BLaER1 treated with 17β-estradiol and CSF1 and Interleukin-3, amounts not matched to agents 10 nM and 100 nM (cell line): ENCODE data around the gene FGFR3.
A peak's percentile ranks its signal among the peaks of the same experiment; 100 is the strongest.

Experiments used
- H3K27ac ChIP-seq, 11 experiments: shearing (Covaris generic); formaldehyde crosslinking; 2 replicates each; pipeline ENCODE4 v1.8.1; 2022
- H3K27me3 ChIP-seq, 11 experiments: shearing (Covaris generic); formaldehyde crosslinking; 2 replicates each; pipeline ENCODE4 v1.8.1; 2022
- H3K36me3 ChIP-seq, 11 experiments: shearing (Covaris generic); formaldehyde crosslinking; 2 replicates each; pipeline ENCODE4 v1.8.1; 2022
- H3K4me1 ChIP-seq, 10 experiments: shearing (Covaris generic); formaldehyde crosslinking; 2 replicates each; pipeline ENCODE4 v1.8.1; 2022
- H3K4me2 ChIP-seq, 11 experiments: shearing (Covaris generic); formaldehyde crosslinking; 2 replicates each; pipeline ENCODE4 v1.8.1; 2022
- H3K4me3 ChIP-seq, 10 experiments: shearing (Covaris generic); formaldehyde crosslinking; 2 replicates each; pipeline ENCODE4 v1.8.1; 2022
- H3K9ac ChIP-seq, 11 experiments: shearing (Covaris generic); formaldehyde crosslinking; 2 replicates each; pipeline ENCODE4 v1.8.1; 2022
- H3K9me3 ChIP-seq, 11 experiments: shearing (Covaris generic); formaldehyde crosslinking; replicated peaks in 1 of 11; 2 replicates each; pipeline ENCODE4 v1.8.1; 2022
- H4K20me1 ChIP-seq, 11 experiments: shearing (Covaris generic); formaldehyde crosslinking; 2 replicates each; pipeline ENCODE4 v1.8.1; 2022
- Cebpa-rat ChIP-seq, 11 experiments: shearing (Covaris generic); IDR thresholded peaks; 2 replicates each; pipeline ENCODE4 v1.8.1; 2022

The FGFR3 gene

DNA sequence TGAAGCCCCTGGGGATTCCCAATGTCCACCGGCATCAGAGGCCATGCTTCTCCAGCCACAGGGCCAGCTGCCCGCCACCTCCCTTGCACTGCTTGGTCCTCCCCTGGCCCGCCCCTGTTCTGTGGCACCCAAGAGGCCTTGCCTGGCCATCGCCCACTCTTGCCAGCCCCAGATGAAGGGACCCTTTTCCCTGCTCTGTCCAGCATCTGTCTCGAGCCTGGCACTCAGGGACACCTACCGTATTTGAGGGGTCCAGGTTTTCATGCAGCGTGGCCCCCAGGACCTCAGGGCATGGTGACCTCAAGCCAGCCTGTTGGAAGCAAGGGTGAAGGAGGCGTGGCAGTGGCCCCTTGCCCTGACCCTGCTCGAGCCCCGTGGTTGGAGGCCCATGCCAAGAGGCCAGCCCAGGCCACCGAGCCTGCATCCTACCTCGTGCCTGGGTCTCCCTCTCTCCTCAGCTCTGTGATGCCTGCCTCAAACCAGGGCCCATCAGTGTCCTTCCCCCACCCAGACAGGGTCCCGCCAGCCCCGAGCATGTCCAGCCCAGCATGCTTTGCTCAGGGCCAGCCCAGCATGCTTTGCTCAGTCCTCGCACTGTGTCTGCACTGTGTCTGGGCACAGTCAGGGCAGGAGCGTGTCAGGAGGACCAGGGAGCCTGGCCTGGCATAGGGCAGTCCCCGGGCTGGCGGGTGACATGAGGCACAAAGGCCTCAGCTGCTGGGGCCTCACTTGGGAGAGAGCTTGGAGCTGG lies 14.3 kb upstream of the FGFR3 start:
- Histone ChIP-seq H3K4me2 (no peak overlapping the region), H4K20me1 (peaks cover 0 to 6% (median 0%) of the 10 kb centered on the region in 11 experiments; a peak in 3 of 22 replicates), H3K9me3 (no peaks in the 10 kb centered on the region), H3K4me3 (no peak overlapping the region), H3K27me3 (peaks cover 0 to under 1% (median 0%) of the 10 kb centered on the region in 11 experiments; a peak in 1 of 22 replicates), H3K9ac (no peak overlapping the region), H3K27ac (no peak overlapping the region), H3K4me1 (peaks cover 17 to 65% (median 53%) of the 10 kb centered on the region in 10 experiments), H3K36me3 (no peaks in the 10 kb centered on the region)
- TF ChIP-seq Cebpa-rat (IDR thresholded peaks at IDR 0.05), result no peak

DNA sequence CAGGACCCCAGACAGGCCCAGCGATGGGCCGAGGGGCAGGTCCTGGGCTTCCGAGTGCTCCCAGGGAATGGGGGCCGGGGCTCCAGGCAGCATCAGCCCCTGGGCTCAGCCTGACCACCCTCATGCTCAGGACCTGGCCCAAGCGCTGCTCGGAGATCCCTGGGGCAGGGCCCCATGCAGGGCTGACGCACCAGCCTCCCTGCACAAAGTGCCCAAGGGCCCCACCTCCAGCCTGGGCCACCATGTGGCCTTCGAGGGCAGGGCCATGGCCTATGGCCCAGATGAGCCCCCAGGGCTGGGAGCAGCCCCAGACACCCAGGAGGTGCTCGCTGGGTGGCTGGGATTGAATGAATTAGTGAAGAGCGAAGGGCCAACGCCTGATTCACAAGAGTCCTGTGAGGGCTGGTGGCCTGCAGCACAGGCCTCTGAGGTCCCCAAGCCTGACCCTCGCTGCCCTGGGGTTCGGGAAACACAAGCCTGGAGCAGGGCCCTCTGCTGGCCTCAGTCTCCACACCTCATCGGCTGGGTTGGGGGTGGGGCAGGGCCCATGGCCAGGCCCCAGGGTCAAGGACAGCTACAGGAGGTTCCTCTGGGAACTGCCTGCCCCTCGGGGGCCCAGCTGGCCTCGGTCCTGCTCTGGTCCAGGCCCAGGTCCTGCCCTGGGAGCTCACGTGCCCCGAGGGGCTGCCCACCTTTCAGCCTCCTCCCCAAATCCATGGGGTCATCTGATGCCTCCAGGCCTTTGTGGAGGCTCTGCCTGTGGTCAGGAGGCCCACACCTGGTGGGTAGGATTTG lies 13.3 kb upstream of the FGFR3 start:
- H4K20me1 ChIP-seq, result peaks cover 0 to 16% (median 9%) of the 10 kb centered on the region in 11 experiments; a peak in 7 of 22 replicates
- no peak overlapping the region for H3K4me3 ChIP-seq
- TF ChIP-seq Cebpa-rat (IDR thresholded peaks at IDR 0.05), result no peak
- H3K27ac ChIP-seq, result no peak overlapping the region
- no peaks in the 10 kb centered on the region for H3K36me3 ChIP-seq
- H3K9ac ChIP-seq, result peak overlapping the region in 2 of 11 experiments; percentile 7 to 19; a peak in 1 of 22 replicates
- no peaks in the 10 kb centered on the region for H3K9me3 ChIP-seq
- H3K4me1 ChIP-seq, result peaks cover 26 to 65% (median 53%) of the 10 kb centered on the region in 10 experiments
- H3K4me2 ChIP-seq, result peak overlapping the region in 4 of 11 experiments; percentile 9 to 28 (median 17); a peak in 7 of 22 replicates
- peaks cover 0 to 10% (median 0%) of the 10 kb centered on the region in 11 experiments; a peak in 1 of 22 replicates for H3K27me3 ChIP-seq

DNA sequence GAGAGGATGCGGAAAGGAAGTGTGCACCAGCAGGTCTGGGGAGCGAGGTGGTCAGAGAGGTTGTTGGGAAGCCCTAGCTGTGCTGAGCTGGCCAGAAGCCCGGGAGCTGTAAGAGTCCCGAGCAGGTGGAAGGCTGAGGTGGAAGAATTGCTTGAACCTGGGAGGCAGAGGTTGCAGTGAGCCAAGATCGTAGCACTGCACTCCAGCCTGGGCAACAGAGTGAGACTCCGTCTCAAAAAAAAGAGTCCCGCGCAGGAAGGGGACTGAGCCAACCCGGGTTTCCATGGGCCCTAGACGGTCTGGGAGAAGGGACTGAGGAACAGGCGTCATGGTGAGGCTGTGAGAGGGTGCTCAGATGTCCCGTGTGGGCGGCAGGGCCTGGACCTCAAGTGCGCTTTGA lies 12.7 kb upstream of the FGFR3 start:
- H3K27ac ChIP-seq, result no peak overlapping the region
- peaks cover 0 to 11% (median 0%) of the 10 kb centered on the region in 11 experiments; a peak in 1 of 22 replicates for H3K27me3 ChIP-seq
- peaks cover 24 to 65% (median 53%) of the 10 kb centered on the region in 10 experiments for H3K4me1 ChIP-seq
- no peak for TF ChIP-seq Cebpa-rat (IDR thresholded peaks at IDR 0.05)
- no peaks in the 10 kb centered on the region for H3K9me3 ChIP-seq
- H4K20me1 ChIP-seq, result peaks cover 0 to 18% (median 9%) of the 10 kb centered on the region in 11 experiments; a peak in 8 of 22 replicates
- H3K4me2 ChIP-seq, result peak overlapping the region in 4 of 11 experiments; percentile 9 to 28 (median 17); a peak in 4 of 22 replicates
- H3K9ac ChIP-seq, result 0 out of 22 replicates have a peak overlapping the region, but pooled peaks of 1 of the 11 experiments have one; percentile 19
- H3K4me3 ChIP-seq, result no peak overlapping the region
- no peaks in the 10 kb centered on the region for H3K36me3 ChIP-seq

DNA sequence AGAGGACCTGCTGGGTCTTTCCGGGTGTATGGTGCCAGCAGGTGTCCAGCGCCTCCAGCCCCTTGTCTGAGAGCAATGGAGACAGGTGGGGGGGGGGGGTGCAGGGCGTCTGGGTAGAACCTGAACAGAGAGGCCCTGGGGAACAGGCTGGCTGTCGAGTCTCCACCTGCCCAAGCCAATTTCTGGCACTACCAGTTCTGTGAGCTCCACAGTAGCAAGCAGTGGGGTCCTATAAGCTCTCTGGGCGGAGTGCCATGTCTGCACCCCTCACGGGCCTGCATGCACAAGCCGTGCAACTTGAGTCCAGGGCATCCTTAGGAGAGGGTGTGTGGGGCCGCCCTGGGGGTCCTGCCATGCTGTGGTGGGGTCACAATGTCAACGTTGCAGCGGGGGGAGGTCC lies 10.1 kb upstream of the FGFR3 start:
- H3K9me3 ChIP-seq, result no peaks in the 10 kb centered on the region
- H3K4me2 ChIP-seq, result peak overlapping the region in 6 of 11 experiments; percentile 45 to 74 (median 58); a peak in 7 of 22 replicates
- peaks cover 0 to 41% (median 9%) of the 10 kb centered on the region in 11 experiments; a peak in 8 of 22 replicates for H4K20me1 ChIP-seq
- no peak for TF ChIP-seq Cebpa-rat (IDR thresholded peaks at IDR 0.05)
- H3K4me3 ChIP-seq, result no peak overlapping the region
- peaks cover 11 to 64% (median 45%) of the 10 kb centered on the region in 10 experiments; a peak in 18 of 20 replicates for H3K4me1 ChIP-seq
- H3K27ac ChIP-seq, result no peak overlapping the region
- no peak overlapping the region for H3K9ac ChIP-seq
- H3K27me3 ChIP-seq, result peaks cover 0 to 11% (median 0%) of the 10 kb centered on the region in 11 experiments; a peak in 1 of 22 replicates
- no peaks in the 10 kb centered on the region for H3K36me3 ChIP-seq

DNA sequence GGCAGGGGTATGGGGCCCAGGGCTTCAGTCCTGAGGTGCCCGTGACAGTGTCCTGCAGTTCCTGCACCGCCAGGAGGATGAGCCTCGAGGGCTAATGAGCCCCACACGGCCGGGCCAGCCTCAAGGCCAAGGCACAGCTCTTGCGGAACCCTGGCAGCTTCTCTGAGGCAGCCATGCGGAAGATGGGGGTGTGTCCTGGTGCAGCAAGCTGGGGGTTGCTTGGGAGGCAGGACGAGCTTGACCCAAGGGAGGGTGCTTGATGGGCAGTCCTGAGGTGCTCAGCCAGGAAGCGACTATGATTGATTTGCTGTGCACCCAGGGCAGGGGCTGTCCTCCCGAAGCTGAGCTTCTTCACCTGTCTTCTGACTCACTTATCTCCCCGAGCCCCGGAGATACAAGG lies 9.1 kb upstream of the FGFR3 start:
- H3K27me3 ChIP-seq, result peaks cover 0 to 11% (median 0%) of the 10 kb centered on the region in 11 experiments; a peak in 1 of 22 replicates
- H3K9me3 ChIP-seq, result no peaks in the 10 kb centered on the region
- no peak for TF ChIP-seq Cebpa-rat (IDR thresholded peaks at IDR 0.05)

DNA sequence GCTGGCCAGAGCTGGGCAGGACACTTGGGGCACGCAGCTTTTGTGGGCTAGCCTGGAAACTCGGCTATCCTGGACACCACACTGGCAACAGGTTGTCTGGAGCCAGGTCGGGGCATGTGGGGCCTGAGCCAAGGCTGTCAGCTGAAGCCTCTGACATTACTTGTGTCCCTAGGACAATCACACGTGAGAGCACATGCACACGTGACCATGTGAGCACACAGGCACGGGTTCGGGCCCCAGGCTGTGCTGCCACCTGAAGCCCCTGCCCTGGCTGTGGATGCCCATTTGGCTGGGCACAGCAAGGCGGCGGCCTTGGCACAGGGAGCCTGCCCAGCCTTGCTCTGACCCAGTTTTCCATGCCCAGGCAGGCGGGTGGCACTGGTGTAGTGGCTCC lies 8.7 kb upstream of the FGFR3 start:
- H3K9ac ChIP-seq, result peak overlapping the region in 3 of 11 experiments; percentile 24 to 50 (median 29); a peak in 6 of 22 replicates
- TF ChIP-seq Cebpa-rat (IDR thresholded peaks at IDR 0.05), result no peak
- H3K9me3 ChIP-seq, result no peaks in the 10 kb centered on the region
- H3K36me3 ChIP-seq, result no peaks in the 10 kb centered on the region
- peak overlapping the region; percentile 29 to 81 (median 65); a peak in 20 of 22 replicates for H3K4me2 ChIP-seq
- peaks cover 0 to 45% (median 9%) of the 10 kb centered on the region in 11 experiments; a peak in 8 of 22 replicates for H4K20me1 ChIP-seq
- H3K4me1 ChIP-seq, result peaks cover 11 to 60% (median 45%) of the 10 kb centered on the region in 10 experiments; a peak in 18 of 20 replicates
- H3K27ac ChIP-seq, result peak overlapping the region in 1 of 11 experiments; percentile 33; a peak in 2 of 22 replicates
- no peak overlapping the region for H3K4me3 ChIP-seq
- peaks cover 0 to 11% (median 0%) of the 10 kb centered on the region in 11 experiments; a peak in 1 of 22 replicates for H3K27me3 ChIP-seq

More for the DNA sequence above, 9.1 kb upstream of the FGFR3 start:
- Histone ChIP-seq H3K4me1 (peaks cover 11 to 63% (median 45%) of the 10 kb centered on the region in 10 experiments; a peak in 18 of 20 replicates), H3K9ac (peak overlapping the region in 2 of 11 experiments; percentile 24 to 50; a peak in 1 of 22 replicates), H4K20me1 (peaks cover 0 to 41% (median 9%) of the 10 kb centered on the region in 11 experiments; a peak in 8 of 22 replicates), H3K36me3 (no peaks in the 10 kb centered on the region), H3K4me3 (no peak overlapping the region), H3K4me2 (peak overlapping the region; percentile 29 to 81 (median 65); a peak in 21 of 22 replicates), H3K27ac (peak overlapping the region in 1 of 11 experiments; percentile 33; a peak in 1 of 22 replicates)

DNA sequence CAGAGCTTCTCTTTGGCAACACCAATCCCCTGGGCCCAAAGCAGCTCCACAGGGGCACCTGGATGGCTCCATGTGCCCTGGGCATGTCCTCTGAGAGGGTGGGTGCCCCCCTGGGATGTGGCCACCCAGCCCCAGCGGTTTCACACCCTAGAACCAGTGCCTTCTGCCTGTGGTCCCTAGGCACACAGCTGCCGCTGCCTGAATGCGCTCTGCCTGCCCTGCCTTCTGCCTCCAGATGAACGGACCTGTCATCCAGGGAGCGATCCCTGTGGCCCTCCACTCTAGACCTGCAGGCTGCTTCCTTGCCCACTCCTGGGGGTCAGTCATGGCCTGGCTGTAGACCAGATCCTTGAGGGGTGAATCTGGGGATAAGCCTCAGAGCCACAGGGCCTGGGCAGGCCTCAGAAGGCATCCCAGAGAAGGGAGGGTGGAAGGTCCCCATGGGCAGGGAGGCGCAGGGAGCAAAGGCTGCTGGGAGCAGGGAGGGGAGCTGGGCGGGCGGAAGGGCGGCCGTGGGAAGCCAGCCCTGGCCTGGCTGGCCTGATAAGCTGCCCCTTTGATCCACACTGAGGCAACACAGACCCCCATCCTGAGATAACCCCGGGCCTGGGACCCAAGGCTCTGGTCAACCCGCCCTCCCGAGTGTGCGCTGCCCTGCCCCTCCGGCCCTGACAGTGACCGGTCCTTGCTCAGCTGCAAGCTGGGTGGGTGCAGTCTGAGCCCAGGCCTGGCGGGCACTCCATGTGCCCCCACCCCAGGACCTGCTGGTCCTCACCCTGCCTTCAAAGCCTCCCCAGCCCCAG lies 8.1 kb upstream of the FGFR3 start:
- Histone ChIP-seq H3K27ac (peak overlapping the region in 1 of 11 experiments; percentile 33; a peak in 2 of 22 replicates), H3K27me3 (peaks cover 0 to 11% (median 0%) of the 10 kb centered on the region in 11 experiments; a peak in 4 of 22 replicates), H3K9ac (peak overlapping the region in 5 of 11 experiments; percentile 17 to 50 (median 24); a peak in 8 of 22 replicates), H3K4me2 (peak overlapping the region; percentile 5 to 81 (median 65); a peak in 18 of 22 replicates), H3K4me1 (peaks cover 11 to 54% (median 45%) of the 10 kb centered on the region in 10 experiments; a peak in 18 of 20 replicates), H4K20me1 (peaks cover 0 to 49% (median 9%) of the 10 kb centered on the region in 11 experiments; a peak in 8 of 22 replicates), H3K36me3 (no peaks in the 10 kb centered on the region), H3K9me3 (no peaks in the 10 kb centered on the region), H3K4me3 (no peak overlapping the region)
- TF ChIP-seq Cebpa-rat (IDR thresholded peaks at IDR 0.05), result no peak
